ENCODE measurements around the gene PDE11A.

The PDE11A gene

DNA sequence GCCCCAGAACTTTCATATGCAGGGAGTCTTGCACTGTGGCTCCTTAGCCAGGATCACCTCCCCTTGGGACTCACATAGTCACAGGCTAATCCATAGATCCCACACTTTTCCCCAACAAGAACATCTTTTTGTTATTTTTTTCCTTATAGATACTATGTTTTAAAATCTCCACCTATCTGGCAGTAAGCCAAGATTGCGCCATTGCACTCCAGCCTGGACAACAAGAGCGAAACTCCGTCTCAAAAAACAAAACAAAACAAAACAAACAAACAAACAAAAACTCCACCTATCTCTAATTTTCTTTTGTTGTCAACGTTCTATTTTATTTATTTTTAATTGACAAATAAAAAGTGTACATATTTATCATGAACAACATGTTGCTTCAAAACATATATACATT lies 141.7 kb downstream of the PDE11A start:
- in situ Hi-C loops (cut with MboI; ENCODE audit: low sequenced_read_pairs), result no loop called here

DNA sequence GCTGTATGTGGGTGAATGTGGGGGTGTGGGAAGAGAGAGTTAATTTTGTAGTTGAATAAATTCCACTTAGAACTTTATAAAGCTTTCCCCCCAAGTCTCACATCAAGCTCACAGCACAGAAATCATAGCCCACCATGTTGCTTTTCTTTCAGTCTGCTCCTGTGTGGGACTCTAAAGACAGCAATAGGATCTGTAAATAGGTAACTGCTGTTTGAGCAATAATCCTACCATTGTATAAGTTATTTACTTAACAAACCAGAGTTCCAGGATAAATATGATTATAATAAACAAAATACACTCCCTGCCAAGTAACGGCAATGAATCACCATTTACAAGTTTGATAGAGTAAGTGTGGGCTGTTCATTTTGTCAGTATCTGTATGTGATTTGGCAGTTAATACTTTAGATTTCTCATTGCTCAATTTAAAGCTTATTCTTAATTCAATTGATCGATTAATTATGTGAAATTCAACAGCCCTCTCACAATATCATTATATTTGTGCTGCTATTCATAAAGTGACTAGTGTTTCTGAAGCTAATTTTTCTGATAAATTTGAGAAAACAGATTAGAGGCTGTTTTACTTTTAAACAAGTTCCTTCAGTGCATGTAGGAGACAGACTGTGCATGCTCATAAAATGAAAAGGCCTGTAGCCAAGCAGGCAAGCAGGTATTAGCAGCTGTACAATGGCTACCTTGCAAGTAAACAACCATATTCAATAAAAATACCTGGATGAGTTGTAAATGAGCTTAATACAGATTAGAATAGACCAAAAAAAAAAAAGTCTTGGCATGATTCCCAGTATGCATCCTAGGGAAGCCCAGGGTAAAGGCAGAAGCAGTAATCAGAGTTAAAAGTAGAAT lies 142.7 kb downstream of the PDE11A start:
- in situ Hi-C loops (cut with MboI; ENCODE audit: low sequenced_read_pairs), result no loop called here

DNA sequence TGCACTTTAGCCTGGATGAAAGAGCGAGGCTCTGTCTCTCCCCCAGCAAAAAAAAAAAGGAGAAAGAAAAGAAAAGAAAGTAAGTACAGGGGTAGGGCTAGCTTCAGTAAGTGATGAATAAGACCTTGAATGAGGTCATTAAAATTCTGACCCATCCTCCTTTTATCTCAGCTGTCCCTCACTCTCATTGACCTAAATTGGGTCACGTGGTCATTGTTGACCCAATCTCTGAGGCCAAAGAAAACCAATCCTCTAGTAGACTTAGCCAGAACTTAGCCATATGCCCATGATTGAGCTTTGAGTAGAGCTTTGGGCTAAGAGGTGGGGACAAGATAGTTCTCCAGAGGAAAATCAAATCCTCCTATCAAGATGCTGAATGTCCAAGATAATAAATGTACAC lies 149.3 kb downstream of the PDE11A start:
- in situ Hi-C loops (cut with MboI; ENCODE audit: low sequenced_read_pairs), result no loop called here

DNA sequence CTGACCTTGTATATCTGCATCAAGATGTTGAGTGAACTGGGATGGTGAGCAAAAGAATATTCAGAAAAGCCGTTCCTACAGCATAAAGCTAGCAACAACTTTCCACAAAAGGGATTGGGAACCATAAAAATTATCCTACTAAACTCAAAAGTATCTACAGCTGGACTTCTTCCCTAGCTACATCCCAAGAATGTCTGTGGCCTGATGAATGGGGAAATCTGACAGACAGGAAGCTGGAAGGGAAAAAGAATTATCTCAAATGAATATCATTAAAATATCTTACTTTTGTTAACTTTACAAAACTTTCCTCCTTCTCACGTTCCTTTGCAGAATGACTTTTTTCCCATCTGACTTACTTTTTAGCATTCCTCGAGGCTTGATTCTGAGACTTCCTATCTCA lies 150.9 kb downstream of the PDE11A start:
- in situ Hi-C loops (cut with MboI; ENCODE audit: low sequenced_read_pairs), result no loop called here

DNA sequence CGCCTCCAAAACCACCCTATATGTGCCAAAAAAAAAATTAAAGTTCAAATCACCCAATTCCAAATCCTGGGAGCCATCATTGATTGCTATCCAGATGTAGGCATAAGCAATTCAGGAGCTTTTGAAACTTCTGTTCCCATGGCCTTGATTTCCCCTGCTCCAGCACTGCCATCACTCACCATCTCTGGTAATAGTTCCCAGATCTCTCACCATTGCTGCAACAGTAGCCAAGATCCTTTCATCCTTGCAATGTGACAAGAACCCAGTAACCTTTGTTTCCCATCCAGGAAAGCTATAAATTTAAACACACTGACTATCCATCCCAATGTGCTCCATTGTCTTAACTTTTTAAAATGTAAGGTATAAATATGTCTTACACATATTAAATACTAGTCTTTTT lies 155.4 kb downstream of the PDE11A start:
- in situ Hi-C loops (cut with MboI; ENCODE audit: low sequenced_read_pairs), result no loop called here

DNA sequence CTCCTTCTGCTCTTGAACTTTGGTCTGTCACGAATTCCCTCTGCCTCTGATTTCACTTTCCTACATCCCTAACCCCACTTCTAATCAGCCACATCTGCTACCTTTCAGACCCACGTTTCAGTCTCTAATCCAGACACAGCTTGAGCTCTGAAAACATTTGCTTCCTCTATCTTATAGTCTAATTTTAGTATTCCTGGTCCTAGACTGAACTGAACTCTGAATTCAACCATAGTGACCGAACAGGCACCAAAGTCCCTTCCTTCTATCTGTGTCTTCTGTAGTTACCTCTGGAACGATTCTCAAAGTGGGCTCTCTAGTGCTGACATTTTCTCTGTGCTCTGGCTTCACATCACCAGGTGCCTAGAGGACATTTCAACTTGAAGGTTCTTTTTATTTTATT lies 156.2 kb downstream of the PDE11A start:
- in situ Hi-C loops (cut with MboI; ENCODE audit: low sequenced_read_pairs), result no loop called here

DNA sequence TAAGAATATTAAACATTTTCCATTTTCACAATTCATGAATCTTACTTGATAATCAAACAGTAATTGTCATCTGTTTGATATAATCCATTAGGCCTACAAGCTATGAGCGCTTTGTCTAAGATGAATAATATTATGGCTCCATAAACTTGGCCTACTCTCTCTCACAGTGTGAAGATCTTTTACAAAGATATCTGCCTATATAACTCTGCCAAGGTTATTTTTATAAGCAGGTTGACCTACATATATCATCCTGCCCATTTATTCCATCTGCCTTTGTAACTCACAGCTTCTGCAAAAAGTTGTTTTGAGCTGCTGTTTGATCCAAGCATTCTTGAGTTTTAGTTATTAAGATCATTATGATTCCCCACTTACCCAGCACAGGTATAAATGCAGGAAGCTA lies 158.3 kb downstream of the PDE11A start:
- in situ Hi-C loops (cut with MboI; ENCODE audit: low sequenced_read_pairs), result no loop called here

DNA sequence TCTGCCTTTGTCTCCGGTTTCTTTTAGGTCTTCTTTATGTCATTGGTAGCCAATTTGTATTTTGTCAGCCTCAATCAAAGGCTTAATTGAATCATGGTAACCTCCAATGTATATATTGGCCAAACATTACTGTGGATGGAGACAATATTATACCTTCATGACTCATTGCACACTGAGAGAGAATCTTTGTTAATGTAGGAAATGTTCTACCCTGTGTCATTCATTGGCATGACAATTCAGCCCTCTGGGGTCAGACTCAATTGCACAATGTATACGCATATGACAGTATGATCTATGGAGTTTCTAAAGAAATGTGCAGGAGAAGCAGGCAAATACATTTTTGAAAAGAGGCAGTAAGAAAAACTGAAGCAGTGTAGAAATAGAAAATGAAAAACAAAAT lies 162.6 kb downstream of the PDE11A start:
- in situ Hi-C loops (cut with MboI; ENCODE audit: low sequenced_read_pairs), result no loop called here

DNA sequence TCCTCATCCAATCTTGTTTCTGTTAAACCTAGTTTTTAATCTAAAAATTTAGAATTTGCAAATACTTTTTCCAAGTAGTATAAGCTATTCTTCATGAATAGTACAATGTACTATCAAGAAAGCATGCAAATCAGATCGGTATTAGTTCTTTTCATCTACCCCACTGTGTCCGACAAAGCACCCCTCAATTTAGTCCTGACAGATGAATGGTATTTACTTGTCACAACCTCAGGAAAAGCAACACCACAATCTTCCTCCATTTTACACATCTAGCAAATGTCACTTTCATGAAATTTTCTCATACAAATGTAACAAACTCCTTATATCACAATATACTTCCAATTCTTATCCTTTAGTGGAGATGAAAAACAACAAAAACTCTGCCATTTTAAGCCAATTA lies 163.8 kb downstream of the PDE11A start:
- in situ Hi-C loops (cut with MboI; ENCODE audit: low sequenced_read_pairs), result no loop called here

DNA sequence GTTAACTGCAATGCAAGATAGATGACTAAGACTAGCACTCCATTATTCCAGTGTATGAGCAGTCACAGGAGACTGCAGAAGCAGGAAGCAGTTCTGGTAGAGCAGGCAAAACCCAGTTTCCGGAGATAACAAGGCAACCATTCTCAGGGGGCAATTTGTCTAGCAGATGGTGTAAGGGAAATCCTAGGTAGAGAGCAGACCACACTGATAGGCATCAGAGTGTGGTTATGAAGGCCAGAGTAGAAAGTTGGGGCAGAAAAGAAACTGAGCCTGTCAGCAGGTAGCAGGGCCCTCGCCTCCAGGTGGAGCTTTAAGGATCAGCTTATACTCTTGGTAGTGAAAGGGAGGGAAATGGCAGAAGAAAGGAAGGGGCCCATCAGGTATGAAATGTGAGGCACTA lies 164.4 kb downstream of the PDE11A start:
- in situ Hi-C loops (cut with MboI; ENCODE audit: low sequenced_read_pairs), result no loop called here

DNA sequence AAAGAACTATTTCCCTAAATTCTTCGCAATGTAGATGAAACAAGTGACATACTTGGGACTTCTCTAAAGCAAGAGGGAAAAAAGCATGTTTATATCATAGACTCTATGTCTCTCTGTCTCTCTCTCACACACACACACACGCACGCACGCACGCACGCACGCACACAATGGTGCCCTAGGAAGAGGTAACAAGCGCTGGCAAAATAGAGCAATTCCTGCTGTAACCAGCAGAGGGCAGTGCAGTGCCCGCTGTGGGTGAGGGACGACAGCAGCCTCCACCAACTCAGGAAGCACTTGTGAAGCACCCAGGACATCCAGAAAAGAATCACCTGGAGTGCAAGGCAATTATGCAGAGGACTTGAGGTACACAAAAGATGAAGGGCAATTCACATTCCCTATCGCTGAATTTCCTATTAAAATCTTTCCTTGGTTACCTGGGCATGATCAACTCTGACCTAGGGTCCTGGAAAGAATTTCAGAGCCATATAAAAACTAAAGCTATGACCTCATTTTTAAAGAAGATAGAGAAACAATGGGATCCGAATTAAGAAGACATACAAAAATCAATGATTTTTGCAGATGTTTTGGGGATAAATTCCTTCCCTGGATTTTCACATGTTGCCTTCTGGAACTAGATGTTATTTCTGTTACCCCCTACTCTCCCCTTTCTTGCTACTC lies 166.4 kb downstream of the PDE11A start:
- in situ Hi-C loops (cut with MboI; ENCODE audit: low sequenced_read_pairs), result no loop called here

DNA sequence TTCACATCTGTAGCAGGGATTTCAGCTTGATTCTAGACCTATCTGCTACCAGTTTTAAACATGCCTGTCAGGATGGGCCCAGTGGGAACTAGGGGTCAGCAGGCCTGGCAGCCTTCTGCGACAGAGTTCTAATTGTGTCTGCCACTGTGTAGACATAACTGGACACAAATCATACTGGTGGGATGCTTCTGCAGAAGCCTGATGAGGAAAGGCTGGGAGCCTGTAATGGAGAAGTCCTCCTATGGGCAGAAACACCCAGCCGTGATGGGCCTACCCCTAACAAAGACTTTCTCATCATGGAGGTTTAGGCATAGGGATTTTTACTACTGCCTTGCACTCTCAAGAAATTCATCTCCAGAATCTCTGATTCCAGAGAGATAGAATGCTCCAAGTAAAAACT lies 166.9 kb downstream of the PDE11A start:
- in situ Hi-C loops (cut with MboI; ENCODE audit: low sequenced_read_pairs), result no loop called here

DNA sequence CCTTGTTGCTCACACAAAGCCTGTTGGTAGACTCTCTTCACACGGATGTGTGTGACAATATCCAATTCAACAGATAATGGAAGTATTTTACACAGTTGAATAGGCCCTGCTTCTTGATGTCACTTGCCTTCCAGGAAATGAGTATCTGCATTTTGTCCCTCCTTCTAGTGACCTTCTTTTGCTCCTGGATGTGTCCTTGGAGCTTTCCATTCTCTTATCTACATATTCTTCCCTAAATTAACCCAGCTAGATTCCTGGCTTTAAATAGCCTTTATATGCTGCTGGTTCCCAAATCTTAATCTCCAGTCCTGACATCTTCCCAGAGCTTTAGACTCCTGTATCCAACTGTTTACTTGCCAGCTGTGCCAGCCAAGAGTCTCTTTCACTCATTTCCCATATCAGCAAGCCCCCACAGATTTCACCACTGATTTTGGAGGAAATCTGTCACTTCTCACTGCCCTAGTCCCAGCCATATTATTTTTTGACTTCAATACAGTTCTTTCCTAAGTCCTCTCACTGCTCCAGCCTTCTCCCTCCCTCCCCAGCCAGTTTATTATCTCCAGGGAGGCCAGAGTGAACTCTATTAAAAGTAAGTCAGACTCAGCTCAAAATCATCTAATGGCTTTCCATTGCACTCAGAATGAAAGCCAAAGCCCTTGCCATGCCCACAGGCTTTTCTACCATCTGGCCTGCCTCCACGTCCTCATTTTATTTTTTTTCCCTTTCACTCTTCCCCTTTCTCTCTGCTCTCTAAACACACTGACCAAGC lies 170.0 kb downstream of the PDE11A start:
- in situ Hi-C loops (cut with MboI; ENCODE audit: low sequenced_read_pairs), result no loop called here

DNA sequence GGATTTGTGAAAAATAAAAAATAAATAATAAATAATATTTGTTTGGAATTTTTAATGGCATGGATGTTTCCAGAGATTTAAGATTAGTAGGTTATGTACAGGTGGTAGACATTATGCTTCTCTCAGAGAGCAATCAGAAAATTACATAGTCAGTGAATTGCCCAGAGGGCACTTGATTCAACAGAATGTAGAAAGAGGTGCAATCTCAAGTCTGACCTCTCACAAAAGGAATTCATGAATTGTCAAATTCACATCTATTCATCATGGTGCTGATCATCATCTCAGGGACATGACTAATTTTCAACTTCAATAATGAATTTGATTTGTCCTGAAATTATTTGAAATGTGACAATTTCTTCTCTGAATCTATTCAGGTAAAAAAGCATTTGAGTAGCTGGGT lies 172.5 kb downstream of the PDE11A start:
- in situ Hi-C loops (cut with MboI; ENCODE audit: low sequenced_read_pairs), result no loop called here

DNA sequence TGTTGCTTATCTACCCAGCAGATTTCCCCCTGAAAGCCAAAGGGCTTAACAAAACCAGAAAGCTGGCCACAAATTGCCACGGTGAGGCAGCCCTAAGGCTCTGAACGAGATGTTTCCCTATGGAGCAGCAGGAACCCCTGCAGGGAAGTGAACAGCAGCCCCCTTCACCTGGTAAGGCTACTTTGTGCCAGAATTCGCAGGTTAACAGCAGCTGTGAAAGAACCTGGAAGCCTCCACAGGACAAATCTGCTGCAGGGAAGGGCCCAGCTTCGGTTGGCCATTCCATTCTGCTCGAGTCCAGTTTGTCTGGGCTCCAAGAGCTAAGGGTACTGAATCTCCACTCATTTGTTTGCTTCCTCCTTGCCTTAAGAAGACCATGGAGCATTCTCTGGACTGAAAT lies 175.3 kb downstream of the PDE11A start:
- in situ Hi-C loops (cut with MboI; ENCODE audit: low sequenced_read_pairs), result no loop called here

DNA sequence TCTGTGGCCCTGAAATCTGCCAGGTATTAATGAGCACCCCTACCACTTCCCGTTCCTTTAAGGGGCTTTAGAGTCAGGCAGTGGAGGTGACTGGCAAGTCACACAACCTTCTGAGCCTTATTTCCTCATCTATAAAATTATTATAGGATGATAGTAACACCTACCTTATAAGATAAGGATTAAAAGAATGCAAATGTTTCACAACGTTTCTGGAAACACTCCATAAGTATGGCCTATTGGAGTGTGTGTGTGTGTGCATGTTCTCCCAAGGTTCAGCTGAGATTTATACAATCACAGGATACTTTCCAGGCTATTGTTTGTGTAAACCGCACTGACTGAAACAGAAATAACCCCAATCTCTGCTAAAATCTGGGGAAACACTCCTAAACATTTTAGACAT lies 176.0 kb downstream of the PDE11A start:
- in situ Hi-C loops (cut with MboI; ENCODE audit: low sequenced_read_pairs), result no loop called here

DNA sequence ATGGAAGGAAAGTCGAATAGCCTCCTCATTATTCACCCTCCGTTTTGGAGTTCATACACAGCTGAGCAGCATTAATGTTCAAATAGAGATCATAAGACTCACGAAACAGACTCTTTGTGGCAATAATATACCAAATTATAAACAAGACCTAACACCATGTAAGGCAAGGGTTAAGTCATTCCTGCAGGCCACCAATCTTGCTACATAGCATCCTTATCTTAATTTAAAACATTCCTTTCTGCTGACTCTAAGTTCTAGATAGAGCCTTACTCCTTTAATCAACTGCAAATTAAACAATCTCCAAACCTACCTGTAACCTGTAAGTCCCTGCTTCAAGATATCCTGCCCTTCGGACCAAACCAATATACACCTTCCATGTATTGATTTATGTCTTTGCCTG lies 178.0 kb downstream of the PDE11A start:
- in situ Hi-C loops (cut with MboI; ENCODE audit: low sequenced_read_pairs), result no loop called here

DNA sequence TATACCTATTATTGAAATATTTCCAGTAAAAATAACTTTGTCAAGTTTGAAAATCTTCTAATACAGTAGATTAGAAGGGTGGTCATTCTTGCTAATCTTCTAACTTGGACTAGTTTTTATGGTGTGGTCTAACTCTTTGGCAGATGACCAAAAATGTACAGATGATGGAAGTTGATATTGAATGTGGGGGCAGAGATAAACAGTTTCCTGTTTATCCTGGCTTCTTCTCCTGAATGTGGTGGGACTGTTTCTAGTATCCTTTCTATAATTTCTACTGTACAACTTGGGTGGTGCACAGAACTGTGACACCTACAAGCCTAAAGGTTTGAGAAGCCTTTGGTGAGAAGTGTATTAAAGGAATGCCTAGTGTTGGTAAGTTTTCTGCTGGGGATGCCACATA lies 178.7 kb downstream of the PDE11A start:
- in situ Hi-C loops (cut with MboI; ENCODE audit: low sequenced_read_pairs), result no loop called here

DNA sequence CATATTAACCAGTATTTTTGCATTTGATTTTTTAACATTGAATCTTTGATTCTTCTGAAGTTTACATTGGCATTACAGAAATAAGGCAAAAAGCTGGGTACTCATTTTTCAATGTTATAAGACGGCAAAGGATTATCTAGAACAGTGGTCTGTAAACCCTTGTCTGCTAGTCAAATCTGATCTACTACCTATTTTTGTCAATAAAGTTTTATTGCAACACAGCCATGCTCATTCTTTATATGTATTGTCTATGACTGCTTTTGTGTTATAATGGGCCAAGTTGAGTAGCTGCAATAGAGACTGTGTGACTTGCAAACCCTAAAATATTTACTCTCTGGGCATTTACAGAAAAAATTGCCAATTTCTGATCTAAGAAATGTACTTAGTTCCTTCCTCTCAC lies 181.0 kb downstream of the PDE11A start:
- in situ Hi-C loops (cut with MboI; ENCODE audit: low sequenced_read_pairs), result no loop called here

DNA sequence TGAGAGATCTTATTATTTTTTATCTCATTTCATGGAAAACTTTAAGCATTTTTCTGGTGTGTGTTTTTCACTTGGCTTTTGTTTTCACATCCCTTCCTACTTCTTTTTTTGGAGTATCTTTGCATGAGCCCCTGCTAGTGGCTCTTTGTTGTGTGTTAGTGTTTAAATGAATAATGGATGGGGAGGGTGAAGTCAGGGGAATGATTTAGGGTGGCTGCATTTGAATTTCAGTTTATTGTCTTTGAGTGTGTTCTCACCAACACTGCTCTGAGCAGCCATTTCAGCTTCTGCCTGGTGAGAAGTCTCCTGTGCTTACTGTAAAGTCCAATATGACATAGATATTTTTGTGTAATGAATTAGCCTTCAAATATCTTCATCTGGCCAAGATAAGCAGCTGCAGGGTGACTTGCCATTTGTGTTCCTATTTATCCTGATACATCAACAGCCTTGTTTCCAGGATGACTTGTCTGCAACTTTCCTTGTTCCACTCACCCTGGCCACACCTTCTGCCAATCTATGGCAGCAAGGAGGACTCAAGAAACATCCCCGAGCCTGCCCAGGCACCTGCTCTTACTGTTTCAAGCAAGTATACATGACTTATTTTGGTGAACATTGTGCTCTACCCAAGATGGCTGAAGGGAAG lies 182.6 kb downstream of the PDE11A start:
- in situ Hi-C loops (cut with MboI; ENCODE audit: low sequenced_read_pairs), result no loop called here

DNA sequence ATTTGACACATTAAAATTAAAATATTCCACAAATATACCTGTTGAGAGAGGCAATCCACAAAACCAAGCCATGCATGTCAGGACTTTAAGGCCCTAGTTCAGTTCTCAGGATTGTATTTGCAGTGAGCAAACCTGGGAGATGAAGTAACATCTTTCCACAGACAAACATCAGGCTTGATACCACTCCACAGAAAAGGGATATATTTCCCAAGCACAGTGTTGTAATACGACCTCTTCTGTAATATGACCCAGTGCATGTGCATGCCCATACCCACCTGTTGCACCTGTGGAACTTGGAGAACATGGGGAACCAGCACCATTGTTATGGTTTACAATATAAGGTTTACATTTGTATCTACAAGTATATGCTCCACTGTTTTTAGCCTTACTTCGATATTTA lies 184.0 kb downstream of the PDE11A start:
- in situ Hi-C loops (cut with MboI; ENCODE audit: low sequenced_read_pairs), result no loop called here
